PC-9 (cell line): ENCODE data around the gene IGFBP4. TPM values are rescaled to one million over a fixed set of nuclear protein-coding genes. Genes with fewer than 3 reads are reported as not detected.

Experiments
- BruUV-seq: library from RNA; stranded (reverse); fragments of 400-500 nt; replicated peaks from 2 replicates; lab custom pipeline; 2021; lab: Mats Ljungman, UMichigan
- CTCF ChIA-PET: fragments of 300-600 bp; sonication (Branson Sonifier 250); formaldehyde crosslinking; loops from one replicate; lab custom pipeline; 2022; ENCODE audit warnings: antibody characterized with exemption; lab: Charles Lee
- POLR2A ChIA-PET: fragments of 300-600 bp; sonication (Branson Sonifier 250); formaldehyde crosslinking; loops from one replicate; lab custom pipeline; 2022; ENCODE audit warnings: antibody characterized with exemption; ENCODE audit not compliant: unreplicated experiment; lab: Charles Lee
- DNase-seq, 2 experiments: peaks; one replicate each; pipeline versions ENCODE4 v3.0.0 to v3.0.0-alpha.2; 2015 to 2022; ENCODE audit warnings: mixed read lengths in 1 of 2
- H2AFZ ChIP-seq: fragments of 200-600 bp; sonication (generic); 2 replicates; pipeline ENCODE4 v1.8.1; 2017; ENCODE audit warnings: antibody characterized with exemption
- H3F3A ChIP-seq: fragments of 200-600 bp; sonication (generic); 2 replicates; pipeline ENCODE4 v1.8.1; 2017; ENCODE audit warnings: antibody characterized with exemption, mild to moderate bottlenecking, low read depth; ENCODE audit not compliant: insufficient read depth
- H3K27ac ChIP-seq: fragments of 200-600 bp; sonication (generic); 2 replicates; pipeline ENCODE4 v1.6.1; 2016; ENCODE audit warnings: mixed run types
- H3K27me3 ChIP-seq: fragments of 200-600 bp; sonication (generic); 2 replicates; pipeline ENCODE4 v1.6.1; 2016; ENCODE audit warnings: low read depth, mixed run types; ENCODE audit not compliant: insufficient read depth
- H3K36me3 ChIP-seq: fragments of 200-600 bp; sonication (generic); 2 replicates; pipeline ENCODE4 v1.6.1; 2016; ENCODE audit warnings: low read depth, mixed run types
- H3K4me1 ChIP-seq: fragments of 200-600 bp; sonication (generic); replicated peaks from 2 replicates; pipeline ENCODE4 v1.6.1; 2016; ENCODE audit warnings: mixed run types; ENCODE audit not compliant: insufficient read depth
- H3K4me2 ChIP-seq: fragments of 200-600 bp; sonication (generic); 2 replicates; pipeline ENCODE4 v1.6.1; 2017; ENCODE audit warnings: mixed run types
- H3K4me3 ChIP-seq: fragments of 200-600 bp; sonication (generic); 2 replicates; pipeline ENCODE4 v1.6.1; 2016; ENCODE audit warnings: mixed run types
- H3K79me2 ChIP-seq: fragments of 200-600 bp; sonication (generic); 2 replicates; pipeline ENCODE4 v1.6.1; 2017; ENCODE audit warnings: low read depth, mixed run types
- H3K9me2 ChIP-seq: fragments of 200-600 bp; sonication (generic); 2 replicates; pipeline ENCODE4 v1.8.1; 2017; ENCODE audit warnings: mild to moderate bottlenecking; ENCODE audit not compliant: insufficient read depth
- H3K9me3 ChIP-seq: fragments of 200-600 bp; sonication (generic); 2 replicates; pipeline ENCODE4 v1.8.1; 2016; ENCODE audit warnings: low read depth; ENCODE audit not compliant: insufficient read depth
- H4K20me1 ChIP-seq: fragments of 200-600 bp; sonication (generic); 2 replicates; pipeline ENCODE4 v1.8.1; 2017; ENCODE audit not compliant: insufficient read depth
- CTCF ChIP-seq: fragments of 200-600 bp; sonication (generic); conservative IDR thresholded peaks from 2 replicates; pipeline ENCODE4 v1.6.1; 2017; ENCODE audit warnings: mixed run types, antibody characterized with exemption, mild to moderate bottlenecking, moderate library complexity
- EZH2 ChIP-seq: fragments of 200-600 bp; sonication (generic); IDR thresholded peaks from 2 replicates; pipeline ENCODE4 v1.8.0; 2017; ENCODE audit warnings: antibody characterized with exemption, low read depth
- intact Hi-C: fragments of 100-400 bp; cut with micrococcal nuclease; formaldehyde crosslinking; loops from one replicate; pipeline ENCODE4 v1.10.0; 2022; ENCODE audit not compliant: unreplicated experiment
- total RNA-seq: library from RNA; stranded (reverse); gene quantifications from 2 replicates; pipeline ENCODE4 v1.2.3, GENCODE V29; 2021

IGFBP4 gene
- total RNA-seq, 1 experiment from 2014 or later: 138 TPM

GRCh38 chr17:40452921-40453378, 9.7 kb downstream of the IGFBP4 start:
- Histone ChIP-seq H4K20me1 (no peaks in the 10 kb centered on the region), H3K36me3 (no peaks in the 10 kb centered on the region), H3K4me3 (no peak overlapping the region), H3F3A (0 out of 2 replicates have a peak, but pooled peaks cover 6% of the 10 kb centered on the region), H3K27me3 (no peaks in the 10 kb centered on the region), H3K9me3 (no peaks in the 10 kb centered on the region), H3K79me2 (no peaks in the 10 kb centered on the region), H3K9me2 (no peaks in the 10 kb centered on the region), H3K4me1 (peaks cover 43% of the 10 kb centered on the region), H3K4me2 (peak overlapping the region; percentile 35), H2AFZ (no peak overlapping the region), H3K27ac (no peak overlapping the region)
- DNase-seq: peak in 1 of 2 experiments; percentile 76
- ChIA-PET POLR2A (no interaction called here), CTCF (interaction anchor here (0.6 to 1.0 kb wide), 2 partner anchors 9 to 23 kb away, joined by 4 to 7 read pairs; no protein-coding TSS in a partner anchor)
- TF ChIP-seq CTCF: no peak
- no peak for TF ChIP-seq EZH2
- intact Hi-C loops: no loop called here
- no TSS peak for BruUV-seq

- DNase-seq: no peak
- peaks cover 35% of the 10 kb centered on the region for H3K4me1 ChIP-seq
- H3K36me3 ChIP-seq: no peaks in the 10 kb centered on the region
- no TSS peak for BruUV-seq
- no peak overlapping the region for H2AFZ ChIP-seq
- TF ChIP-seq EZH2 (no peak), CTCF (no peak)
- intact Hi-C loops: no loop called here
- H3K9me2 ChIP-seq: no peaks in the 10 kb centered on the region
- no peaks in the 10 kb centered on the region for H4K20me1 ChIP-seq
- ChIA-PET POLR2A (no interaction called here), CTCF (interaction anchor here (0.7 to 1.0 kb wide), 2 partner anchors 10 to 224 kb away, joined by 7 to 8 read pairs; no protein-coding TSS in a partner anchor)
- no peak overlapping the region for H3K4me3 ChIP-seq
- no peaks in the 10 kb centered on the region for H3K27me3 ChIP-seq
- H3F3A ChIP-seq: 0 out of 2 replicates have a peak, but pooled peaks cover 6% of the 10 kb centered on the region
- H3K79me2 ChIP-seq: no peaks in the 10 kb centered on the region
- no peak overlapping the region for H3K27ac ChIP-seq
- no peaks in the 10 kb centered on the region for H3K9me3 ChIP-seq
- H3K4me2 ChIP-seq: peak overlapping the region; percentile 35; the same call in 1 of the 2 replicates
Observed at GRCh38 chr17:40453881-40454612, 10.8 kb downstream of the IGFBP4 start.

- Histone ChIP-seq H3K27ac (no peak overlapping the region), H4K20me1 (no peaks in the 10 kb centered on the region), H3F3A (0 out of 2 replicates have a peak, but pooled peaks cover 3% of the 10 kb centered on the region), H3K9me2 (no peaks in the 10 kb centered on the region), H3K36me3 (no peaks in the 10 kb centered on the region), H2AFZ (no peak overlapping the region), H3K4me3 (no peak overlapping the region), H3K79me2 (no peaks in the 10 kb centered on the region), H3K9me3 (no peaks in the 10 kb centered on the region), H3K4me2 (no peak overlapping the region), H3K4me1 (peaks cover 35% of the 10 kb centered on the region), H3K27me3 (no peaks in the 10 kb centered on the region)
- DNase-seq: no peak
- ChIA-PET POLR2A (no interaction called here), CTCF (no interaction called here)
- no TSS peak for BruUV-seq
- intact Hi-C loops: no loop called here
- no peak for TF ChIP-seq CTCF
- no peak for TF ChIP-seq EZH2
Observed at GRCh38 chr17:40454613-40454995, 11.4 kb downstream of the IGFBP4 start.
